ENCODE data around the gene SPINK8.
"Not testable (repeated sequence)": the region's sequence is repeated elsewhere in the genome, so short reads cannot be mapped to it uniquely, and the experiment has no call there.

Gene SPINK8

GRCh38 chr3:48331706-48332435, 1.6 kb downstream of the SPINK8 start:
- in situ Hi-C loops (cut with MboI; ENCODE audit: low sequenced_read_pairs) = not testable (repeated sequence)

DNA sequence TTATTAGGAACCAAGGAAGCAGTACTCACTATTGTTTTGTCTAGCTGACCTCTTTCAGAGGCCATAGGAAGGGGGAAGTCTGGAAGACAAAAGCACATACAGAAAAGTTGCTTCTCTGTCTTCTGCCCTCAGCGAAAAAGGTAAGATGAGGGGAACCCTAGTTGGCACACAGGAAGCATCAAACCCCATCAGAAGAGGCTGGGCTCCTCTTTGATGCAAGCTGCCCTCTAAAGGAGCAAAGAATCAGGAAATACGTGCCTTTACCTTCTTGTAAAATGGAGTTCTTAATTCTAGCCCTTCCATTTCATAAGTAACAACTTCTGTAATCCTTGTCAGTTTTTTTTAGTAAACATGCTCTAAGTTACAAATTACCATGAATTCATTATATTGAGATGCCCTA, 12.5 kb downstream of the SPINK8 start:
- in situ Hi-C loops (cut with MboI; ENCODE audit: low sequenced_read_pairs) = no loop called here

- in situ Hi-C loops (cut with MboI; ENCODE audit: low sequenced_read_pairs) = no loop called here
Measured at GRCh38 chr3:48318713-48319468, 14.6 kb downstream of the SPINK8 start.

DNA sequence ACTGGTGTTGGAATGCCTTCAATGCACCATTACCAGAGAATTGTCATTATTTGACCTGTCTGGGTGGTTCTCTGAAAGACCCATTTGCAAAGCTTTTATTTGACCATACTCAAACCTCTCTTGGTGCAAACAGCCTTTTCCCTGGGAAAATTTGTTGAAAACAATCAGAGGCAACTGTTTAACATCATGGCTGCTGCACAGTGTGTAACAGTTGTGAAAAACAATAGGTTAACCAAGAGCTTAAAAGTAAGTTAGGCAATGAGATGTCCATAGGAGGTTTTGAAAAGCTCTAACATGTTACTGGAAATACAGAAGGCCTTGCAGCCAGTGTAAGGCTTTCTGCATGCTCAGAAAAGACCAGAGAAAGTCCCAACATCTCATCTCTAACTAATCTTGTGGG, 18.9 kb downstream of the SPINK8 start:
- in situ Hi-C loops (cut with MboI; ENCODE audit: low sequenced_read_pairs) = no loop called here

- in situ Hi-C loops (cut with MboI; ENCODE audit: low sequenced_read_pairs) = no loop called here
Measured at GRCh38 chr3:48306860-48307530, 26.5 kb downstream of the SPINK8 start.

DNA sequence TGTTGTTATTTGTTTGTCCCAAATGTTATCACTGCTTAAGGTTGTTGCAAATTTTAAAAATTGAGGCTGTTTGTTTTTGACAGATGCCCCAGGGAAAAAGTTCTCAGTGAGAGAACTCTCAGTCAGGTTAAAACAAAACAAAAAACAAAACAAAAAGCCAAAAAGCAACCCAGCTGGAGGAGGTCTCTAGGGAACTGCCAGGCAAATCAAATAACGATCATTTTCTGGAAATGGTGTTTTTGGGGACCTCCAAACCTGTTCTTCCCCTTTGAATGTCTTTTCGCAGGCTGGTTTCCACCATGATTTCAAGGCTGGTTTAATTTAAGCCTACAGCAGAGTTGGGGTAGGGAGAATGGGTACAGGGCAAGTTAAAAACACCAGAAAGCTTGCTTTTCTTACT, 27.2 kb downstream of the SPINK8 start:
- in situ Hi-C loops (cut with MboI; ENCODE audit: low sequenced_read_pairs) = no loop called here

- in situ Hi-C loops (cut with MboI; ENCODE audit: low sequenced_read_pairs) = no loop called here
Measured at GRCh38 chr3:48305396-48305795, 28.1 kb downstream of the SPINK8 start.

GRCh38 chr3:48303021-48303420, 30.4 kb downstream of the SPINK8 start:
- in situ Hi-C loops (cut with MboI; ENCODE audit: low sequenced_read_pairs) = no loop called here

GRCh38 chr3:48301800-48302166, 31.7 kb downstream of the SPINK8 start:
- in situ Hi-C loops (cut with MboI; ENCODE audit: low sequenced_read_pairs) = no loop called here

GRCh38 chr3:48301020-48301799, 32.3 kb downstream of the SPINK8 start, which contains the start of gene NME6:
NME6 (minus strand) TSS chr3:48301367.
- in situ Hi-C loops (cut with MboI; ENCODE audit: low sequenced_read_pairs) = no loop called here

GRCh38 chr3:48299746-48300712, 33.4 kb downstream of the SPINK8 start:
- in situ Hi-C loops (cut with MboI; ENCODE audit: low sequenced_read_pairs) = no loop called here

DNA sequence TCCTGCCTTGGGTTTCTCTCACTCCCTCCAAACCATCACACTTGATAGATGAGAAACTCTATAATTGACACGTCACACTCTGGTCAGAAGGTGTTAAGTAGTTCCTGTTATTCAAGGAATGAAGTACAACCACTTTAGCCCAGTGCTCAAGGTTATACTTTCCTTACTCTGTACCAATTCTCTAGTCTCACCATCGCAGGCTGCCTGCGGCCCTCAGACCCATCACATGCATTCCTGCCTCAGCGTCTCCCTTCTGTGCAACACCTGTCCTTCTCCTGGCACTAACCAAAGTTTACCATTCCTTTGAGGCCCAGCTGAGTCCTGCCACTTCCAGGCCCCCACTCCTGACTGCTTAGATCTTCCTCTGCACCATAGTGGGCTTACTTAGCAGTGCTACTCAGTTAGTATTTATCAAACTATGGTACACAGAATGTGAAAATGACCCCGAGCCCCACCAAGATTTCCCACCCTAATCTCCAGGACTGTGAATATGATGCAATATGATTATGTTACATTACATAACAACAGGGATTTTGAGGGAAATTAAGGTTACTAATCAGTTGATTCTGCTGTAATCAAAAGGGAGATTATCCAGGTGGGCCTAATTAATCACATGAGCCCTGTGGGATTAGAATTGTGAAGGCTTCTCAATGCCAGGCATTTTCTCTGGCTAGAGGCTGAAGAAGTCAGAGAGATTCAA, 36.2 kb downstream of the SPINK8 start:
- in situ Hi-C loops (cut with MboI; ENCODE audit: low sequenced_read_pairs) = no loop called here

- in situ Hi-C loops (cut with MboI; ENCODE audit: low sequenced_read_pairs) = no loop called here
Measured at GRCh38 chr3:48296699-48297098, 36.8 kb downstream of the SPINK8 start.

DNA sequence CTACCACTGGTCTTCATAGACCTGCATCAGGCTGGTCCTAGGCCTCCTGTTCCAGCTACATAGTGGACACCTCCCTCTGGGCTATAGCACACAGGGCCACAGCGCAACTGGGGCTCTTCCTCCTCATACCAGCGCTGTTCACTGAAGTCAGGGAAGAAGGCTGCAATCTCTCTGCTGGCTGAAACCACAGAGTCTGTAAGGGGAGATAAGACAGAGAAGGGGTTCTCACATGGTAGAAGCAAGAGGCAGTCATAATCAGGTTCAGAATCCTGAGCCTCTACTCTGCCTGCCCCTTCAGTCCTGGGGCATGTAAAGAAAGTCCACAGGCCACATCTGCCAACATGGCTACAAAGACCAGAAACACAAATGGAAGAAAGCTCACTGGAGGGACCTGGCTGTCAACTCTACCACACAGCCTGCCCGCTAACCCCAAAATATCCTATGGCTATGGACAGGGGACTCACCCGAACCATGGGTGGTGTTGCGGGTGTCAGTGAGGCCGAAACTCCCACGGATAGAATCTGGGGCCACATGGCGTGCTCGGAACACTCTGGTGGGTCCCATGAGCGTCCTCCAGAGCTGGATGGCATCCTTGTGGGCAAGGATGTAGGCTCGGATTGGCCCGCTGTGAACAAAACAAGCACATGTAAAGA, 38.7 kb downstream of the SPINK8 start:
- in situ Hi-C loops (cut with MboI; ENCODE audit: low sequenced_read_pairs) = no loop called here

DNA sequence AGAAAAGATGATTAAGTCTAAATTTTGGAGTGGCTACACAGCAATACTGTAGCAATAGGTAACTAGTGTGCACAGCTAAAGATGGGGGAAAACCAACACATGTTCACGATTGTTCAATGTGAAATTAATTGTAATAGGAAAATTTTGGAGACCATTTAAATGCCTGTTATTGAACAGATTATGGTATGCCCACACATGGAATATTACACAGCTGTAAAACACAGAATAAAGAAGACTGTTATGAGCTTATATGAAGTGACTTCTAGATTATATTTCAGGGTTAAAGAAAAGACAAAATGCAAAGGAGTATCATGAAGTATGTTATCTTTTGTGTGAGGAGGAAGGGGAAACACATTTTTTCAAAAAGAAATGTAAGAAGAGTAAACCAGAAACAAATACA, 43.8 kb downstream of the SPINK8 start:
- in situ Hi-C loops (cut with MboI; ENCODE audit: low sequenced_read_pairs) = no loop called here

GRCh38 chr3:48287034-48287433, 46.4 kb downstream of the SPINK8 start:
- in situ Hi-C loops (cut with MboI; ENCODE audit: low sequenced_read_pairs) = no loop called here

- in situ Hi-C loops (cut with MboI; ENCODE audit: low sequenced_read_pairs) = no loop called here
Measured at GRCh38 chr3:48286308-48286707, 47.2 kb downstream of the SPINK8 start.

DNA sequence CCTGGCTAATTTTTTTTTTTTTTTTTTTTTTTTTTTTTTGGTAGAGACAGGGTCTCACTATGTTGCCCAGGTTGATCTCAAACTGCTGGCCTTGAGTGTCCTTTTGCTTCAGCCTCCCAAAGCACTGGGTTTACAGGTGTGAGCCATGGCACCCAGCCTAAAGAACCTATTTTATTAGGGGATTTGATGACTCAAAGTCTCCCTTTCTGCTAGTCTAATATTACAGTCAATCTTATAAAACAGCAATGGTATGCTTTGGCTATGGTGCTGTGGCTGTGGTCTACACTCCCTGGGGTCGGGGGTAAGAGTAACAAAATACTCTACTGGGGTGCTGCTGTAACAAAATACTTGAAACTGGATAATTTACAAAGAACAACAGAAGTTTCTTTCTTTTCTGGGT, 47.8 kb downstream of the SPINK8 start:
- in situ Hi-C loops (cut with MboI; ENCODE audit: low sequenced_read_pairs) = no loop called here

DNA sequence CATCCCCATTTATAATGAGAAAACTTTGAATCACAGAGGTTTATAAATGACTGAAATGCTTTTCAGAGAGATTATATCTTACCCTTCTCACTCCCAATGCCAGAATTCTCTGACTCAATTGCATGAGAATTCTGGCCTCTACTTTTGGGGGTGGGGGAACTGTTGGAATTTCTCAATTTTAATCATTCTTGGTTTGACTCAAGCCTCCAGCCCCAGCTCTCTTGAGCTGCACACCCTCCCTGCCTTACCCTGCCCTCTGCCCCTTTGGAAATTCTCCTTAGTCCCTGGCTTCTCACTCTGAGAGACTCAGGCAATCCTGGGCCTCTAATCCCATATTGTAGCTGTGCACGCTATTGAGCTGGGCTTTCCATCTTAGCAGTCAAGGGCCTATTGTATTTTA, 48.3 kb downstream of the SPINK8 start:
- in situ Hi-C loops (cut with MboI; ENCODE audit: low sequenced_read_pairs) = no loop called here
